Measurements from ENCODE around the gene PYGO1.

DNA sequence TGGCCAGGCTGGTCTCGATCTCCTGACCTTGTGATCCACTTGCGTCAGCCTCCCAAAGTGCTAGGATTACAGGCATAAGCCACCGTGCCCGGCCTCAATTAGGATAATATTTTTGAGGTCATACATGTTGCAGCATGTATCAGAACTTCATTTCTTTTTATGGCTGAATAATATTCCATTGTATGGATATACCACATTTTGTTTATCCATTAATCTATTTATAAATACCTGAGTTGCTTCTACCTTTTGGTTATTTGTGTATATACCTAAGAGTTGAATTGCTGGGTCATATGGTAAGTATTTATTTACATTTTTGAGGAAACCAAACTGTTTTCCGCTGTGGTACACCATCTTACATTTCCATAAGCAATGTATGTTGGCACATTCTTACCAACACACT, 18.1 kb upstream of the PYGO1 start:
- TF ChIP-seq, protein P1, sequence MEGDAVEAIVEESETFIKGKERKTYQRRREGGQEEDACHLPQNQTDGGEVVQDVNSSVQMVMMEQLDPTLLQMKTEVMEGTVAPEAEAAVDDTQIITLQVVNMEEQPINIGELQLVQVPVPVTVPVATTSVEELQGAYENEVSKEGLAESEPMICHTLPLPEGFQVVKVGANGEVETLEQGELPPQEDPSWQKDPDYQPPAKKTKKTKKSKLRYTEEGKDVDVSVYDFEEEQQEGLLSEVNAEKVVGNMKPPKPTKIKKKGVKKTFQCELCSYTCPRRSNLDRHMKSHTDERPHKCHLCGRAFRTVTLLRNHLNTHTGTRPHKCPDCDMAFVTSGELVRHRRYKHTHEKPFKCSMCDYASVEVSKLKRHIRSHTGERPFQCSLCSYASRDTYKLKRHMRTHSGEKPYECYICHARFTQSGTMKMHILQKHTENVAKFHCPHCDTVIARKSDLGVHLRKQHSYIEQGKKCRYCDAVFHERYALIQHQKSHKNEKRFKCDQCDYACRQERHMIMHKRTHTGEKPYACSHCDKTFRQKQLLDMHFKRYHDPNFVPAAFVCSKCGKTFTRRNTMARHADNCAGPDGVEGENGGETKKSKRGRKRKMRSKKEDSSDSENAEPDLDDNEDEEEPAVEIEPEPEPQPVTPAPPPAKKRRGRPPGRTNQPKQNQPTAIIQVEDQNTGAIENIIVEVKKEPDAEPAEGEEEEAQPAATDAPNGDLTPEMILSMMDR (IDR thresholded peaks at IDR 0.05; ENCODE audit: insufficient read depth, low read length), result no peak
- no peak for TF ChIP-seq POLR2AphosphoS5 (IDR thresholded peaks at IDR 0.05; ENCODE audit: low read depth)
- TF ChIP-seq, protein P2, sequence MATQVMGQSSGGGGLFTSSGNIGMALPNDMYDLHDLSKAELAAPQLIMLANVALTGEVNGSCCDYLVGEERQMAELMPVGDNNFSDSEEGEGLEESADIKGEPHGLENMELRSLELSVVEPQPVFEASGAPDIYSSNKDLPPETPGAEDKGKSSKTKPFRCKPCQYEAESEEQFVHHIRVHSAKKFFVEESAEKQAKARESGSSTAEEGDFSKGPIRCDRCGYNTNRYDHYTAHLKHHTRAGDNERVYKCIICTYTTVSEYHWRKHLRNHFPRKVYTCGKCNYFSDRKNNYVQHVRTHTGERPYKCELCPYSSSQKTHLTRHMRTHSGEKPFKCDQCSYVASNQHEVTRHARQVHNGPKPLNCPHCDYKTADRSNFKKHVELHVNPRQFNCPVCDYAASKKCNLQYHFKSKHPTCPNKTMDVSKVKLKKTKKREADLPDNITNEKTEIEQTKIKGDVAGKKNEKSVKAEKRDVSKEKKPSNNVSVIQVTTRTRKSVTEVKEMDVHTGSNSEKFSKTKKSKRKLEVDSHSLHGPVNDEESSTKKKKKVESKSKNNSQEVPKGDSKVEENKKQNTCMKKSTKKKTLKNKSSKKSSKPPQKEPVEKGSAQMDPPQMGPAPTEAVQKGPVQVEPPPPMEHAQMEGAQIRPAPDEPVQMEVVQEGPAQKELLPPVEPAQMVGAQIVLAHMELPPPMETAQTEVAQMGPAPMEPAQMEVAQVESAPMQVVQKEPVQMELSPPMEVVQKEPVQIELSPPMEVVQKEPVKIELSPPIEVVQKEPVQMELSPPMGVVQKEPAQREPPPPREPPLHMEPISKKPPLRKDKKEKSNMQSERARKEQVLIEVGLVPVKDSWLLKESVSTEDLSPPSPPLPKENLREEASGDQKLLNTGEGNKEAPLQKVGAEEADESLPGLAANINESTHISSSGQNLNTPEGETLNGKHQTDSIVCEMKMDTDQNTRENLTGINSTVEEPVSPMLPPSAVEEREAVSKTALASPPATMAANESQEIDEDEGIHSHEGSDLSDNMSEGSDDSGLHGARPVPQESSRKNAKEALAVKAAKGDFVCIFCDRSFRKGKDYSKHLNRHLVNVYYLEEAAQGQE (IDR thresholded peaks at IDR 0.05; ENCODE audit: insufficient replicate concordance, low read depth), result no peak
- TF ChIP-seq GABPA (IDR thresholded peaks at IDR 0.05; ENCODE audit: low read depth), result no peak
- TF ChIP-seq SPI1 (IDR thresholded peaks at IDR 0.05; ENCODE audit: borderline replicate concordance, low read depth), result no peak
